Transverse colon (tissue), 3 donors: ENCODE results near the gene EIF6.

Source experiments
- CTCF ChIP-seq, 5 experiments: fragments of 200-600 bp in 3 of 5; fragments of 450-650 bp in 2 of 5; sonication (generic) in 3 of 5; IDR thresholded peaks; 1 replicate in 2 of 5; 2 replicates in 3 of 5; pipeline ENCODE4 v1.5.1; 2016 to 2017; ENCODE audit warnings: antibody characterized with exemption in 5 of 5, inconsistent platforms in 3 of 5, mild to moderate bottlenecking in 2 of 5, moderate library complexity in 1 of 5
- POLR2A ChIP-seq: fragments of 450-650 bp; IDR thresholded peaks from one replicate; pipeline ENCODE4 v1.6.1; 2016; ENCODE audit warnings: antibody characterized with exemption, mild to moderate bottlenecking, moderate library complexity

DNA sequence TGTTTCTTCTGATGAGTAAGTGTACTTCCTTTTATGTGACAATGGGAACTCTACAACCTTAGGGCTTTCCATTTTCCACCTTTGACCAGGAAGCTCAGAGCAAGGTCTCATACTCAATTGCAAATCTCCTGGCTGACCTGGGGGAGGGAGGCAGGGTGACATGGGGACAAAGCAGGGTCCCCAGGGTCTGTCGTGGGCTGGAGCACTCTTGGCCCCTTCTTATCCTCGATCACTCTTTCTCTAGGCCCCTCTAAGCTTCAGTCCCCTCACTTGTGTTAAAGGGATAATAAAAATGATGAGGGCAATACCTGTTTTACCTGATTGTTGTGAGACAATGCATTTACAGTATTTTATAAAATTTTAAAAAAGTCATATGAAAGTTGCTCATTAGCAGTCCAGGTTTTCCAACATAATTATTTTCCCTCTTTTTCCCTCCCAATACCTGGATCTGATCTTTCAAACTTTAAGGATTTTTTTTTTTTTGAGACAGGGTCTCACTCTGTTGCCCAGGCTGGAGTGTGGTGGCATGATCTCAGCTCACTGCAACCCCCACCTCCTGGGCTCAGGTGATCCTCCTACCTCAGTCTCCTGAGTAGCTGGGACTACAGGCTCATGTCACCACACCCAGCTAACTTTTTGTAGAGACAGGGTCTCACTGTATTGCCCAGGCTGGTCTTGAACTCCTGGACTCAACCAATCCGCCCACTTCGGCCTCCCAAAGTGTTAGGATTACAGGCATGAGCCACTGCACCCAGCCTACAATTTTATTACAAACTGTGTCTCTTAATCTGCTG is 16.1 kb upstream of the EIF6 start:
- TF ChIP-seq CTCF (IDR thresholded peaks at IDR 0.05) (no peak), POLR2A (no peak)
